GM21526 (cell line): Measurements from ENCODE around the gene CRADD.

ENCODE experiments used
- ATAC-seq: cut with Tn5 transposase; IDR thresholded peaks from one replicate; pipeline ENCODE4 v1.9.1; 2021; ENCODE audit warnings: moderate library complexity; ENCODE audit not compliant: unreplicated experiment, low FRiP score

CRADD gene

GRCh38 chr12:93831374-93831773, 154.2 kb downstream of the CRADD start:
- ATAC-seq: no peak

GRCh38 chr12:93832131-93832530, 155.0 kb downstream of the CRADD start:
- no peak for ATAC-seq

GRCh38 chr12:93833946-93834345, 156.8 kb downstream of the CRADD start:
- ATAC-seq: no peak

- no peak for ATAC-seq
These were observed 159.6 kb downstream of the CRADD start for GRCh38 chr12:93836620-93837260.

- ATAC-seq: no peak
These were observed 161.0 kb downstream of the CRADD start for GRCh38 chr12:93838193-93838592.

- no peak for ATAC-seq
These were observed 161.9 kb downstream of the CRADD start for GRCh38 chr12:93839064-93839463.

- ATAC-seq: no peak
These were observed 164.5 kb downstream of the CRADD start for GRCh38 chr12:93841671-93842070.

- ATAC-seq: no peak
These were observed 167.1 kb downstream of the CRADD start for GRCh38 chr12:93844164-93844784.

- no peak for ATAC-seq
These were observed 169.9 kb downstream of the CRADD start for GRCh38 chr12:93846936-93847516.

- ATAC-seq: peak; percentile 79
These were observed 170.6 kb downstream of the CRADD start for GRCh38 chr12:93847517-93848474.

- no peak for ATAC-seq
These were observed 171.4 kb downstream of the CRADD start for GRCh38 chr12:93848523-93849101.

GRCh38 chr12:93849946-93850345, 172.8 kb downstream of the CRADD start:
- ATAC-seq: no peak

- ATAC-seq: no peak
These were observed 173.5 kb downstream of the CRADD start for GRCh38 chr12:93850481-93851256.

GRCh38 chr12:93851257-93851671, 174.1 kb downstream of the CRADD start:
- no peak for ATAC-seq

- ATAC-seq: no peak
These were observed 175.0 kb downstream of the CRADD start for GRCh38 chr12:93852173-93852591.

- ATAC-seq: no peak
These were observed 176.7 kb downstream of the CRADD start for GRCh38 chr12:93853698-93854478.

- ATAC-seq: no peak
These were observed 178.1 kb downstream of the CRADD start for GRCh38 chr12:93855261-93855660.

GRCh38 chr12:93856611-93857010, 179.4 kb downstream of the CRADD start:
- ATAC-seq: no peak
